Epithelial cell of esophagus (primary cell): ENCODE data around the gene ARHGAP30.
A peak's percentile ranks its signal among the peaks of the same experiment; 100 is the strongest.

Experiments
- DNase-seq: peaks from one replicate; pipeline ENCODE4 v3.0.0; 2010; ENCODE audit warnings: low read depth
- H3K4me3 ChIP-seq: 2 replicates; pipeline ENCODE4 v1.5.1; 2011; ENCODE audit warnings: mild to moderate bottlenecking, low read length, control low read depth
- CTCF ChIP-seq: IDR thresholded peaks from 2 replicates; pipeline ENCODE4 v1.5.1; 2011; ENCODE audit warnings: low read depth, mild to moderate bottlenecking, low read length, control low read depth, inconsistent platforms; ENCODE audit not compliant: insufficient read depth; ENCODE audit errors: missing control alignments

ARHGAP30 gene

DNA sequence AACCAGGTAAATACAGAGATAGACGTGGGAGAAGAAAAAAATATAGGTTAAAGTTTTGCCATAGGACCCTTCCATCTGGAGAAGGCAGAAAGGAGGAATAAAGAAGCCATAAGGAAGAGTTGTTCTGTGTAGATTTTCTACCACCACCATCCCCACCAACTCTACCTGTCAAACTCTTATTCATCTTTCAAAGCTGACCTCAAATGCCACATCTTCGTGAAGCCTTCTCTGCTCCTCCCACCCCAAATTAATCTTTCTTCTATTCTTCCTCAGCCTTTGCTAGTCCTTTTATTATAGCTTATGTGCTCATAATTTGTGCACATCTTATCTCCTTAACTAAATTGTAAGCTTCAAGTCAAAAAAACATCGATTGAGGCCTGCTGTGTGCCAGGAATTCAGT, 20.9 kb upstream of the ARHGAP30 start:
- no peak for TF ChIP-seq CTCF
- DNase-seq = no peak
- no peak overlapping the region for H3K4me3 ChIP-seq

DNA sequence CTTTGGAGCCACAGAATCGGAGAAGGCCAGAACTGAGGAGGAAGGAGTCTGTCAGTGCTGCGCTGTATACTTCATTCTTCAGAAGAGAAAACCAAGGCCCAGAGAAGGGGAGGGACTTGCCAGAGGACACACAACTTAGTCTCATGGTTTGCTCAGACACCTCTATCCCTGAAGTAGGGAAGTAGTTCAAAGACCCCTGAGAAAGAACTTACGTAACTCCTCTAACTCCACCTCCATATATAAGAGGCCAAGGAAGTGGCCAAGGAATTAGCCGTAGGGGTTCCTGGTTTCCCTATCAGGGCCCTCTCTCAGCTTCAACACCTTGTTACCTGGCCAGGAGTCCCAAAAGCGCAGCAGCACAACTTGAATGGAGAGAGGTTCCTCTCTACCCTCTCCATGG, 20.2 kb upstream of the ARHGAP30 start:
- TF ChIP-seq CTCF = no peak
- no peak for DNase-seq
- no peak overlapping the region for H3K4me3 ChIP-seq

DNA sequence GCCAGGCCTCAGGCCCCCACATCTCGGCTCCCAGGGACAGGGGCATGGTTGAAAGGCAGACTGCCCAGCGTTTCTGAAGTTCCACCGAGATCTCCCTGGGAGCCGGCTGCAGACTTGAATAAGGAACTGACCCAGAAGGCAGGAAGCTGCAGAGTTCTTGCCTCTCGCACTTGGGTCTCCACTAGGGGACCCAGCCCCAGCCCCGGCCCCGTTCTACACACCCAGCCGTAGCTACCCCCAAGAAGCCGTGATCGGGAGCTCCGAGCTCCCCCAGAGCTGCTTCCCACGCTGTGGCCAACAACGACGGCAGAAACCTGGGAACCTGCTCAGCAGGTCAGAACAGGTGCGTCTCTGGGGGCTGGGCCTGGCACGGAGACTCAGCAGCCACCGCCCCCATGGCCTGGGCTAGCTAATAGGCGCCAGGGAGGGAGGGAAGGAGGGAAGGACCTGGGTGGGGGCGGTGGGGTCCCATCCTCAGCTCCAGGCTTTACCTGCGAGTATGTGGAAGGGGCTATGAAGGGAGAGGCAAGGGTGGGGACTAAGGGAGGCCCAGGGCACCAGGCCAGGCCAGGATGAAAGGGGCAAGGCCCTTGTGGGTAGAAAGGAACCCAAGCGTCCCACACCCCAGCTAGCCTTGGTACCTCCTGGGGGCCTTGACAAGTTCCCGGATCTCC, 19.7 kb upstream of the ARHGAP30 start, which contains the start of gene NECTIN4:
Gene NECTIN4 (minus strand): TSS at position 308 of the 674 bp plus-strand sequence. CDS start 262 bp downstream, at position 46.
- DNase-seq = peak; percentile 93

DNA sequence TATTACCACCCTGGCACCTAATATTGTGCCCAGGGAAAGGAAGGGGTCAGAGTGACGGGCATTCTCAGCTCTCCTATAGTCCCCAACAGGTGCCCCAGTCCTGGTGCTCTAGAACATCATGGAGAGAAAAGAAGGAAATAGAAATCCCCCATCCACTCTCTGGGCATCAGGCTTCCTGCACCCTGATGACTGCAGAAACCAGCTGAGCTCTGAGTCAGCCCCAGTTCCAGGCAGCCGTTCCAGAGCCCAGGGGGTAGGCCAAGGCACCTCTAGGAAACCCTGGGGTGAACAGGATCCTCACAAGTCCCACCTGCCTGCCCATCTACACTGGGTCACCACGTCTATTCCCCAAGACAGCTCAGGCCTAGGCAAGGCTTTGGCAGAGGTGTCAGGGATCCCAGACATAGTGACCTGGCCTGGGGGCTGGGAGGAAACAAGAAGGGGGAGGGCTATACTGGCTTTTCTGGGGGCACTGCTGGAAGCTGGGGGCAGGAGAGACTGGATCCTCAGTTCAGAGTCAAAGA, 19.0 kb upstream of the ARHGAP30 start:
- peak overlapping the region; percentile 88 for H3K4me3 ChIP-seq
- DNase-seq = peak; percentile 87
- no peak for TF ChIP-seq CTCF

More for the DNA sequence above, 19.7 kb upstream of the ARHGAP30 start, which contains the start of gene NECTIN4:
- peak within 1 kb of the TSS; percentile 88 for H3K4me3 ChIP-seq
- TF ChIP-seq CTCF = no peak

DNA sequence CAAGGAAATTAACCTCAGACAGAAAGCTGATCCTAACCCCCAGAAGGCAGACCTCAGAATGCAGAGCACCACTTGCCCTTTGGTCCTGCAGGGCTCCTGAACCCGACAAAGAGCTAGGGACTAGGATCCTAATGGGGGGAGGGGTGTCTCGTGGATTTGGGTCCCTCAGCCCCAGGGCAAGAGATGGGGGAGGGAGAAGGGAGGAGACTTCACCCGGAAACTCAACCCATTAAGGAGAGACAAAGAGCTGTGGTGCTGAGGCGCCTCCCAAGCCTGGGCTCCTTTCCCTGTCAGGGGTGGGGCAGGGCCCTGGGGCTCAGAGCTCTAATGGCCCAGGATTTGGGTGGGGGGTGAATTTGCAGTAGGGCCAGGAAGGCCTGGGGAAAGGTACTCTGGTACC, 16.8 kb upstream of the ARHGAP30 start:
- H3K4me3 ChIP-seq = peak overlapping the region; percentile 88
- TF ChIP-seq CTCF = no peak
- peak; percentile 27 for DNase-seq

DNA sequence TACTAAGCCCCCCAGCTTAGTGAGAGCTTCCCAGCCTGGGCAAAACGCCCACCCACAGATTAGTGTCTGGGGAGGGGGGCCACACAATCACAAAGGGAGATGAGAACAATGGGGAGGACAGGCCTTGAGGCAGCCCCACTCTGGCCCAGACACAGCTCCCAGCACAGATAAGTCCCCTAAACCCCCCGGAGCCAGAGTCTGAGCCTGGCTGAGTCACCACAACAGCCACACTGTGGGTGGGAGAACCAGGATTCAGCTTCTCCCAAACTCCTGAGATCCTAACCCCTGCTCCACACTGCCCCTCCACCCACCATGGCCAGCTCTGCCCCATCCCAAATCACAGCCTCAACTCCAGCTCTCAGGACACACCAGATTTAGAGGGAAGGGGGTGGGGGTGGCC, 15.5 kb upstream of the ARHGAP30 start:
- TF ChIP-seq CTCF = no peak
- peak; percentile 31 for DNase-seq
- peak overlapping the region; percentile 88 for H3K4me3 ChIP-seq

DNA sequence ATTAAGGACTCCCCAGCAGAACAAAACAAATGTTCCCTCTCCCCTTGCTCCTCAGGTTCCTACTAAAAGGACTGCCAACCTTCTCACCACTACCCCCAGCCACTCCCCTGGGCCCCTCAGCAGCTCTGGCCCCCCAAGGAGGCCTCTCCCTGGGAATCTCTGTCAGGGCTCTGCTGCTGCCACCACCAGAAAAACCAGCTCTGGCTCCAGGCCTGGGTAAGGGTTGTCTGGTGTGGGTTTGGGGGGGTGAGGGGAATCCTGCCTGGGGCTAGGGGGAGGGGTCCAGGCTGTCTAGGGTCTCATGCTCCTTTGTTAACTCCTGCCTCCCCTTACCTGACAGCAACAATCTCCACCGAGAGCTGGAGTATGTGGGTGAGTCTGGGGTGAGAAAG, 14.9 kb upstream of the ARHGAP30 start:
- no peak for DNase-seq
- TF ChIP-seq CTCF = no peak
- H3K4me3 ChIP-seq = peak overlapping the region; percentile 88
